ENCODE results near the gene DBNDD1.
"Not testable (repeated sequence)": the region's sequence is repeated elsewhere in the genome, so short reads cannot be mapped to it uniquely, and the experiment has no call there.

DBNDD1 gene

DNA sequence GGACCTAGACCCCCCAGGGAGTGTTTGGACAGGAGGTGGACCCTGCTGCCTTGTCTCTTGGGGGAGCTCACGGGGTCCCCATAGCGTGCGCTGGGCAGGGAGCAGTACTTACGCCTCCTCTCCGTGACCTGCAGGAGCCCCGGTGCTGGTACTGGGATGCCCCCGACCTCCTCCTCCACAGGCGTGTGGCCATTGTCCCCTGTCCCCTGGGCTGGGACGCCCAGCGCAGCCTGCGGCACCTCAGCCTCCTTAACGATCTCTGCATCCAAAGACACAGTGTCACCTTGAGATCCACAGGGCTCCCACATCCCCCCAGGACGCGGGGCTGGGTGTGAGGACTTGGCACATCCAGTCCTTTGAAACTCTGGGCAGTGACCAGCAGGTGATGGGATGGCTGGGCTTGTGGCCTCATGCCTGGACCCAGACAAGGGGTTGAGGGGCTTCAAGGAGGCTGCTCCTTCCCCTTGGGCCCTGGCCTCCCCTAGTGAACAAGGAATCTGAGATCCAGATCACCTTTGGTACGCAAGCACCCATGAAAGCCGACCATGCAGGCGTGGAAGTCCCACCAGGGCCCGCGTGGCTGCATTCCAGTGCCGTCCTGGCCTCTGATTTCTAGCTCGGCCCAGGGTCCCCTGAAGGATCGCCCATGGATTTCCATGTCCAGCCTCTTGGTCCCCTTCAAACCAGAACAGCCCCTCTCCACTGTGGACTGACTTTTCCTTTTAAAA is 9.9 kb downstream of the DBNDD1 start:
- H3K4me3 Mint-ChIP-seq = peak overlapping the region; percentile 79
- no peak overlapping the region for H3K27ac Mint-ChIP-seq

DNA sequence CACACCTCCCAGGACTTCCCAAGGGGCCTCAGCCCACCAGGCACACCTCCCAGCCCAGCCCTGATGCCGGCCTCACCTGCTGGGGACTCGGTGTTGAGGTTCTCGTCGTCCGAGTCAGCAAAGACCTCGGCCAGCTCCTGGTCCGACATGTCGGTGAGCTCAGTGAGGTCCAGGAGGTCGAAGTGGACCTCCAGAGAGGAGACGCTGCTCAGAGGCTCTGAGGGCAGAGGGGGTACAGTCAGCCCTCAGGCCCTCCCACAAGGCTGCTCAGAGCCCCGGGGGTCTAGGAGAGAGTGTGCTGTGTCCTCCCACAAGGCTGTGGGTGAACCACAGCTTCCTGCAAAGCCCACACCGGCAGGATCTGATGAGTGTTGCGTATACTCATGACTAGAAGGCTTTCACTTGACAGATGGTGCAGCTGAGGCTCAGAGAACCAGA is 10.5 kb downstream of the DBNDD1 start:
- Mint-ChIP-seq H3K36me3 (no peaks in the 10 kb centered on the region), H3K27ac (no peak overlapping the region), H3K9me3 (ENCODE audit: low read depth) (no peaks in the 10 kb centered on the region), H3K4me1 (ENCODE audit: low read depth) (peaks cover 21% of the 10 kb centered on the region), H3K4me3 (peak overlapping the region; percentile 79), H3K27me3 (no peaks in the 10 kb centered on the region)

More for the DNA sequence above, 9.9 kb downstream of the DBNDD1 start:
- Mint-ChIP-seq H3K4me1 (ENCODE audit: low read depth) (peaks cover 22% of the 10 kb centered on the region), H3K27me3 (no peaks in the 10 kb centered on the region), H3K9me3 (ENCODE audit: low read depth) (no peaks in the 10 kb centered on the region), H3K36me3 (no peaks in the 10 kb centered on the region)

DNA sequence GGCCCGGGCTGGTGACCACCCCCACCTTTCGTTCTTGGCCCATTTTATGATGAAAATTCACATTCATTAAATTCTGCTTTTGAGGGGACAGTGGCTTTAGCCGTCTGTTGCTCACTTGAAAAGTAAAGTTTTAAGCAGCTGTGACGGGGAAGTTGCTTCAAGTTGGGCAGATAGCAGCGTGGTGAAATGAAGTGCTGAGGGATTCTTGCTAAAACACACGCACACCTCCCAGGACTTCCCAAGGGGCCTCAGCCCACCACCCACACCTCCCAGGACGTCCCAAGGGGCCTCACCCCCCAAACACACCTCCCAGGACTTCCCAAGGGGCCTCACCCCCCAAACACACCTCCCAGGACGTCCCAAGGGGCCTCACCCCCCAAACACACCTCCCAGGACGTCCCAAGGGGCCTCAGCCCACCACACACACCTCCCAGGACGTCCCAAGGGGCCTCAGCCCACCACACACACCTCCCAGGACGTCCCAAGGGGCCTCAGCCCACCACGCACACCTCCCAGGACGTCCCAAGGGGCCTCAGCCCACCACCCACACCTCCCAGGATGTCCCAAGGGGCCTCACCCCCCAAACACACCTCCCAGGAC is 11.5 kb downstream of the DBNDD1 start:
- not testable (repeated sequence) for H3K27ac Mint-ChIP-seq; H3K36me3 Mint-ChIP-seq; H3K27me3 Mint-ChIP-seq; H3K4me3 Mint-ChIP-seq; H3K9me3 Mint-ChIP-seq (ENCODE audit: low read depth)
- peaks cover 17% of the 10 kb centered on the region for H3K4me1 Mint-ChIP-seq (ENCODE audit: low read depth)

DNA sequence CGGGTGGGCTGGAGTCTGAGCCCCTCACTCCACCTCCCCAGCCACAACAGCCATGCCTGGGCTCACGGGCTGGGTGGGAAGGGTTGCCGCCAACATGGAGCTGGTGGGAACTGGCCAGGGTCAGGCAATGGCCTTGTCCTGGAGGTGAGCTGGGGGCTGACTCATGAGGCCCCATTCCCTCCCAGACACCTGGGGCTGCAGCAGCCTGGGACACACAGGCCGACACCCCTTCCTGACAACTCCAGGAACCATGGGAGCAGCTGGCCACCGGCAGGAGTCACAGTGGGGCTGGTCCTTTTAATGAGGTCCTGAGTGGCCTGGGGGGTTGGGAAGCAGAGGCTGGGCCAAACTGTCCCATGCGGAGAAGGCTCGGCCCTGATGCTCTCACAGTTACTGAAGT is 12.2 kb downstream of the DBNDD1 start:
- Mint-ChIP-seq H3K9me3 (ENCODE audit: low read depth) (no peaks in the 10 kb centered on the region), H3K4me3 (no peak overlapping the region), H3K4me1 (ENCODE audit: low read depth) (peaks cover 17% of the 10 kb centered on the region), H3K27me3 (no peaks in the 10 kb centered on the region), H3K36me3 (no peaks in the 10 kb centered on the region), H3K27ac (no peak overlapping the region)

DNA sequence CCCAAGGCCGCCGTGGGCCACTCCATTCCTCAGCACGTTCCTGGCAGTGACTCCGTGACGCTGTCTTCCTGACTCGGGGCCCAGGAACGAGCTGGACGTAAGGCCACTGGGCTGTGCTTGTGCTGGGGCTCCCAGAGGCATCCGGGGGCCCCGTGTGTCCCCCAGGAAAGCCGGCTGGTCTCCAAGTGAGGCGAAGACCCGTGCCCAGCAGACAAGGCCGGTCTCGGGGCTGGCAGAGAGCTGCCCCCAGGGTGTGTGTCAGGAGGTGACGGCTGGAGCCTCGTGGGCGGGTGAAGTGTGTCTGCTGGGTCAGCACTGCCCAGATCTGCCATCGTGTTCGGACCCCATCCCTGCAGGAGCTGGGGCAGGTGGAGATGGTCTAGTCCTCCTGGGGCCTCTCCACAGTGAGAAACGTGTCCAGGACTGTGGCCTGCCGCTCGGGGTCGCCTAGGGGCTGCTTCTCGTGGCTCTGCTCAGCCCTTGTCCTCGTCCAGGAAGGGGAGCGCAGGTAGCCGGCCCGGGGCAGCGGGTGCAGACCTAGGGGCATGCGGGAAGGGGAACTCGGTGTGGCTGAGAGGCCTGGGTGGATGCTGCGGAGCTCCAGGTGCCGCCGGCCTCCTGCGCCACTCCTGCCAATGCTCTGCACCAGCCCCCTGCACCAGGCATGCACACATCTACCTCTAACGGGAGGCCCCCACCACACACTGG is 13.1 kb downstream of the DBNDD1 start:
- H3K4me1 Mint-ChIP-seq (ENCODE audit: low read depth) = peaks cover 17% of the 10 kb centered on the region

DNA sequence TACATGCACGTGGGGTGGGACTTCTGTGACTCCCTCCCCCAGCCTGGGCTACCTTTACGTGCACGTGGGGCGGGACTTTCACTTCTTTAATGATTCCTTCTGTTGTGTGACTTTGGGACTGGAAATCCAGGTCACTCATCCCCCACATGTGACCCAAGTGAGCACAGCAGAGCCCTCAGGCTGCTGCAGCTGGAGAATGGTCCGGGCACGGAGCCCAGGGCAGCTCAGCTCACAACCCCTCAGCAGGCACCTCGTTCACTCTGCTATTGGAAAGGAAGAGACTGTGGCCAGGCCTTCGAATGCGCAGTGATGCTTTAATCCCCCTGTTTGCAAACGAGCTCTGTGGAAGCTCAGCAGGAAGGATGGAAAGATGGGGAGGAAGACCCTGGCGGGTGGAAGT is 14.7 kb downstream of the DBNDD1 start:
- H3K27me3 Mint-ChIP-seq = no peaks in the 10 kb centered on the region
- H3K27ac Mint-ChIP-seq = no peak overlapping the region
- H3K9me3 Mint-ChIP-seq (ENCODE audit: low read depth) = no peaks in the 10 kb centered on the region
- no peaks in the 10 kb centered on the region for H3K36me3 Mint-ChIP-seq
- H3K4me3 Mint-ChIP-seq = no peak overlapping the region
- peaks cover 13% of the 10 kb centered on the region for H3K4me1 Mint-ChIP-seq (ENCODE audit: low read depth)

More for the DNA sequence above, 13.1 kb downstream of the DBNDD1 start:
- H3K9me3 Mint-ChIP-seq (ENCODE audit: low read depth) = no peaks in the 10 kb centered on the region
- no peaks in the 10 kb centered on the region for H3K27me3 Mint-ChIP-seq
- no peak overlapping the region for H3K4me3 Mint-ChIP-seq
- H3K36me3 Mint-ChIP-seq = no peaks in the 10 kb centered on the region
- H3K27ac Mint-ChIP-seq = no peak overlapping the region

DNA sequence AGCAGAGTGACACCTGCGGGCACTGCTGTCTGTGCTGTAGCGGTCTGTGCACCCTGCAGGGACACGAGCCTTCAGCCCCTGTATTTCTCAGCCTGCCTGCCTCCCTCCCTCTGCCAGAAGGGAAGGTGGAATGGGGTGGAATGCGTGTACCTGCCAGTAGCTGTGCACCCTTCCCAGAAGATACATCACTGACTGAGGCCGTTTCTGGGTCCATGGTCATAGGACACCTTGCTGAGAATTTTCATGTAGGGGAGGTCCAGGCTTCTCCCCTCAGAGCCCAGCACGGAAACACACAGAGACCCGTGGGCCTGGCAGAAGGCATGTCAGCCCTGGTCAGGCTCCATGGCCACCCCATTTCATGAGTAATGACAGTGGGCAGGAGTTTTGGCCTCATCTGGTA is 16.5 kb downstream of the DBNDD1 start:
- H3K9me3 Mint-ChIP-seq (ENCODE audit: low read depth) = no peaks in the 10 kb centered on the region
- H3K27ac Mint-ChIP-seq = no peak overlapping the region
- H3K4me3 Mint-ChIP-seq = no peak overlapping the region
- no peaks in the 10 kb centered on the region for H3K27me3 Mint-ChIP-seq
- H3K4me1 Mint-ChIP-seq (ENCODE audit: low read depth) = peaks cover 6% of the 10 kb centered on the region
- peaks cover 2% of the 10 kb centered on the region for H3K36me3 Mint-ChIP-seq

DNA sequence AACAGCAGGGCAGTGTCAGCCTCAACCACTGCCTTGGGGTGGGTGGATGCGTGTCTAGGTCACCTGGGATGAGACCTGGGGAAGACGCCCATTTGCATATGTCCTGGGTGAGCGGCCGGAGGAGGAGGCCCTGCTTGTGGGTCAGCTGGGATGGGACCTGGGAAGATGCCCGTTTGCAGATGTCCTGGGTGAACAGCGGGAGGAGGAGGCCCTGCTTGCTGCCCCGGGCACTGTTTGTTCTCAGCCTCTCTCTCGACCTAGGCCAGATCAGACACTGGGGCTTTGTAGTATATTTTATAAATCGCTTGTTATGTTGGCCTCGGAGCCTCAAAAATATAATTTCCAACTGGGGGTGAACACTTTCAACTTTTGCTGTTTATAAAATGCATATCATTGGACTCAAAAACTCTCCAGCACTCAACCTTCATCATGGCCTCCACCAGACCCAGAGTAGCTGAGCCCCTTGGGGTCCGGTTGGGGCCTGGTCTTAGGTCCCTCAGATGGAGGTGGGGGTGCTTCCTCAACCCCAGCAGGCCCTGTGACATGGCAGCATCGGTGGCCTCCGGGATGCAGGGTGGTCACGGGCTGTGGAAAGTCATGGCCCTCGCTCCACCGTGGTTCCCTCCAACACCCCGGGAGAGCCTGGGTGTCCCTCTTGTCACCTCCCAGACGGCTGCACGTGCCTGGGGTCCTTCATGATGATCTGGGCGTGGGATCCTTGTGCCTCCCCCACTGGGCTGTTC is 17.3 kb downstream of the DBNDD1 start:
- Mint-ChIP-seq H3K4me3 (no peak overlapping the region), H3K9me3 (ENCODE audit: low read depth) (no peaks in the 10 kb centered on the region), H3K27me3 (no peaks in the 10 kb centered on the region), H3K4me1 (ENCODE audit: low read depth) (peaks cover 4% of the 10 kb centered on the region), H3K36me3 (peaks cover 2% of the 10 kb centered on the region), H3K27ac (no peak overlapping the region)

DNA sequence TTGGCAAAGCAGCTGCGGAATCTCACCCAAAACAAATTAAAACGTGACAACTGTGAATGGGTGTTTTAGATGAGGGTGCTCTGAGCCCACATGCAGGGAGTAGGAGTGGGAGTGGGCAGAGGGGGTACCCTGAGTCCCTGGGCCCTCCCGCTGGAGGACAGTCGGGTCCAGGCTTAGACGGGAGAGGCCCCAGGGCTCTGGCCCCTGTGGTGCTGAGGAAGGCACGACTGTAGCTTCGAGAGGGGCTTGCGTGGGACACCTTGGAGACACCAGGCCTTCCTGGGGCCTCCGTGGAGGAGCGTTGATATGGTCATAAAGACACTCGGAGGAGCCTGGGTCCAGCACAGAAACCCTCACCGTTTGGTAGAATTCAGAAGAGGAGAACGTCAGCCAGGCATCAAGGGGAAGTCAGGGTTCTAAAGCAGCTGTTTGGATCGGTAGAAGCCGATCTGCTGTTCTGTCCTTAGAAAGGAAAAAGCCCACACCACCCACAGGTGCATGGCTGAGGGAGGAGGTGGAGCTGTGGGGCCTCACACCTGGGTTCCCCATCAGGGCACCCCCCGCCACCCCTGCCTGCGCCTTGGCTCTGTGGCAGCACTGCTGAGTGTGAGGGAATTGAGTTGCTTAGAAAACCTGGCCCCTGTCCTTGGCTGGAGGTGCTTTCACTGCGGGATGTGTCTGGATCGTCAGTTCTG is 18.4 kb downstream of the DBNDD1 start:
- no peak overlapping the region for H3K27ac Mint-ChIP-seq
- peaks cover 7% of the 10 kb centered on the region for H3K4me1 Mint-ChIP-seq (ENCODE audit: low read depth)
- H3K27me3 Mint-ChIP-seq = no peaks in the 10 kb centered on the region
- peaks cover 7% of the 10 kb centered on the region for H3K36me3 Mint-ChIP-seq
- H3K4me3 Mint-ChIP-seq = no peak overlapping the region
- H3K9me3 Mint-ChIP-seq (ENCODE audit: low read depth) = no peaks in the 10 kb centered on the region

DNA sequence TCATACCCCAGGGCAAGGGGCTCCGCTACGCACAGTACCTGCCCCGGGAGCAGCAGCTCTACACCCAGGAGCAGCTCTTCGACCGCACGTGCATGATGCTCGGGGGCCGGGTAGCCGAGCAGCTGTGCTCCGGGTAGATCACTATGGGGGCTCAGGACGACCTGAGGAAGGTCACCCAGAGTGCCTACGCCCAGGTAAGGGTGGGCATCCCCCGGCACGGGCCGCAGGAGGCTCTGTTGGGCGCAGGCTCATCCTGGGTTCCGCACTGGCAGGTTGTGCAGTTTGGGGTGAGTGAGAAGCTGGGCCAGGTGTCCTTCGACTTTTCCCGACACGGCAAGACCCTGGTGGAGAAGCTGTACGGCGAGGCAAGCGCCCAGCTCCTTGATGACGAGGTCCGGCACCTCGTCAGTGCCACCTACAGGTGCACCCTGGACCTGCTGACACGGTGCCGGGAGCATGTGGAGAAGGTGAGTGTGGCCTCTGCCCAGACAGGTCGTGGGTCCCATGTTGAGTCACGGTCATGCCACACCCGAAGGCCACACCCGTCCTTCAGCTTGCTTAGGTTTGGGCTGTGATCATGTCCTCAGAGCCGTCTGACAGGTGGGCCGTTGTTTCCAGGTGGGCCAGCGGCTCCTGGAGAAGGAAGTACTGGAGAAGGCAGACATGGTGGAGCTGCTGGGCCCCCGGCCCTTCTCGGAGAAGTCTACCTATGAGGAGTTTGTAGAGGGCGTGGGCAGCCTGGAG is 19.3 kb downstream of the DBNDD1 start:
- peaks cover 9% of the 10 kb centered on the region for H3K4me1 Mint-ChIP-seq (ENCODE audit: low read depth)
- H3K36me3 Mint-ChIP-seq = peaks cover 7% of the 10 kb centered on the region
- no peaks in the 10 kb centered on the region for H3K9me3 Mint-ChIP-seq (ENCODE audit: low read depth)
- H3K4me3 Mint-ChIP-seq = no peak overlapping the region
- H3K27ac Mint-ChIP-seq = no peak overlapping the region
- no peaks in the 10 kb centered on the region for H3K27me3 Mint-ChIP-seq

DNA sequence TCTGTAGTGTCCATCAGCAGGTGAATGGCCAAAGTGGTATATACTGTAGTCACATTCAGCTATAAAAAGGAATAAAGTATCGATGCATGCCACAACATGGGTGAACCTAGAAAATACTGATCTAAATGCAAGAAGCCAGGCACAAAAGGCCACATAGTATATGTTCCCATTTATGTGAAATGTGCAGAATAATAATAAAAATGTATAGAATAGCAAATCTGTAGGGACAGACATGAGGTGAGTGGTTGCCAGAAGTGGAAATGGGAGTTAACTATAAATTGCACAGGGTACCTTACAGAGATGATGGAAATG is 23.1 kb downstream of the DBNDD1 start:
- Mint-ChIP-seq H3K36me3 (peaks cover 12% of the 10 kb centered on the region), H3K27me3 (no peaks in the 10 kb centered on the region), H3K9me3 (ENCODE audit: low read depth) (no peaks in the 10 kb centered on the region), H3K4me3 (peak overlapping the region; percentile 56), H3K27ac (peak overlapping the region; percentile 95), H3K4me1 (ENCODE audit: low read depth) (peaks cover 15% of the 10 kb centered on the region)

DNA sequence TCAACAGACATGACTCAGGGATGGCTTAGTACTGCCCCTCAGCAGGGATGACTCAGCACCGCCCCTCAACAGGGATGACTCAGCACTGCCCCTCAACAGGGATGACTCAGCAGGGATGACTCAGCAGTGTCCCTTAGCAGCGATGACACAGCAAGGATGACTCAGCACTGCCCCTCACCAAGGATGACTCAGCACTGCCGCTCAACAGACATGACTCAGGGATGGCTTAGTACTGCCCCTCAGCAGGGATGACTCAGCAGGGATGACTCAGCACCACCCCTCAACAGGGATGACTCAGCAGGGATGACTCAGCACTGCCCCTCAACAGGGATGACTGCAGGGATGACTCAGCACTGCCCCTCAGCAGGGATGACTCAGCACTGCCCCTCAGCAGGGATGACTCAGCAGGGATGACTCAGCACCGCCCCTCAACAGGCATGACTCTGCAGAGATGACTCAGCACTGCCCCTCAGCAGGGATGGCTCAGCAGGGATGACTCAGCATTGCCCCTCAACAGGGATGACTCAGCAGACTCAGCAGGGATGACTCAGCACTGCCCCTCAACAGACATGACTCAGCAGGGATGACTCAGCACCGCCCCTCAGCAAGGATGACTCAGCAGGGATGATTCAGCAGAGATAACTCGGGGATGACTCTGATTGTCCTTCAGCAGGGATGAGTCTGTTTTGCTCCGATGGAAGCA is 23.6 kb downstream of the DBNDD1 start:
- H3K4me1 Mint-ChIP-seq (ENCODE audit: low read depth) = peaks cover 15% of the 10 kb centered on the region
- H3K4me3 Mint-ChIP-seq = peak overlapping the region; percentile 56
- H3K9me3 Mint-ChIP-seq (ENCODE audit: low read depth); H3K27me3 Mint-ChIP-seq: not testable (repeated sequence)
- H3K27ac Mint-ChIP-seq = peak overlapping the region; percentile 95
- H3K36me3 Mint-ChIP-seq = peaks cover 12% of the 10 kb centered on the region

DNA sequence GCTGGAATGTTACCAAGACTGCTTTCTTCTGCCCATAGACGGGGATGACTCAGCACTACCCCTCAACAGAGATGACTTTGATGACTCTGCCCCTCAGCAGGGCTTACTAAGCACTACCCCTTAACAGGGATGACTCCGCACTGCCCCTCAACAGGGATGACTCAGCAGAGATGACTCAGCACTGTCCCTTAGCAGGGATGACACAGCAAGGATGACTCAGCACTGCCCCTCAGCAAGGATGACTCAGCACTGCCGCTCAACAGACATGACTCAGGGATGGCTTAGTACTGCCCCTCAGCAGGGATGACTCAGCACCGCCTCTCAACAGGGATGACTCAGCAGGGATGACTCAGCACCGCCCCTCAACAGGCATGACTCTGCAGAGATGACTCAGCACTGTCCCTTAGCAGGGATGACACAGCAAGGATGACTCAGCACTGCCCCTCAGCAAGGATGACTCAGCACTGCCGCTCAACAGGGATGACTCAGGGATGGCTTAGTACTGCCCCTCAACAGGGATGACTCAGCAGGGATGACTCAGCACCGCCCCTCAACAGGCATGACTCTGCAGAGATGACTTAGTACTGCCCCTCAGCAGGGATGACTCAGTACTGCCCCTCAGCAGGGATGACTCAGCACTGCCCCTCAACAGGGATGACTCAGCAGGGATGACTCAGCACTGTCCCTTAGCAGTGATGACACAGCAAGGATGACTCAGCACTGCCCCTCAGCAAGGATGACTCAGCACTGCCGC is 24.4 kb downstream of the DBNDD1 start:
- Mint-ChIP-seq H3K4me1 (ENCODE audit: low read depth) (peaks cover 15% of the 10 kb centered on the region), H3K36me3 (peaks cover 12% of the 10 kb centered on the region), H3K4me3 (peak overlapping the region; percentile 52), H3K27ac (peak overlapping the region; percentile 95)
- not testable (repeated sequence) for H3K27me3 Mint-ChIP-seq; H3K9me3 Mint-ChIP-seq (ENCODE audit: low read depth)
